RWPE2 (cell line): ENCODE measurements around the gene PAX9.

Source experiments
- ATAC-seq: fragments of 200-7000 bp; cut with Tn5 transposase; 3 replicates; pipeline ENCODE4 v1.9.1; 2021; ENCODE audit warnings: low read depth
- DNase-seq: peaks from one replicate; pipeline ENCODE4 v3.0.0-alpha.2; 2020; ENCODE audit warnings: low spot score
- H3K27ac ChIP-seq: fragments of 450-650 bp; 2 replicates; pipeline ENCODE4 v1.5.1; 2017; ENCODE audit warnings: mild to moderate bottlenecking; ENCODE audit not compliant: poor library complexity, severe bottlenecking
- H3K27me3 ChIP-seq: fragments of 250-450 bp; sonication (Bioruptor Pico); 2 replicates; pipeline ENCODE4 v1.5.1; 2021; ENCODE audit warnings: mild to moderate bottlenecking, moderate library complexity; ENCODE audit not compliant: insufficient read depth, poor library complexity, severe bottlenecking
- H3K36me3 ChIP-seq: fragments of 250-450 bp; sonication (Bioruptor Pico); 2 replicates; pipeline ENCODE4 v1.5.1; 2020; ENCODE audit warnings: low read depth, mild to moderate bottlenecking, moderate library complexity
- H3K4me1 ChIP-seq: fragments of 250-450 bp; sonication (Bioruptor Pico); 2 replicates; pipeline ENCODE4 v1.5.1; 2021; ENCODE audit warnings: mild to moderate bottlenecking, moderate library complexity; ENCODE audit not compliant: insufficient read depth, poor library complexity, severe bottlenecking
- H3K4me3 ChIP-seq: fragments of 250-450 bp; sonication (Bioruptor Pico); 2 replicates; pipeline ENCODE4 v1.5.1; 2021; ENCODE audit warnings: mild to moderate bottlenecking, moderate library complexity; ENCODE audit not compliant: severe bottlenecking
- H3K9me3 ChIP-seq: fragments of 250-450 bp; sonication (Bioruptor Pico); 2 replicates; pipeline ENCODE4 v1.5.1; 2021; ENCODE audit warnings: mild to moderate bottlenecking, moderate library complexity; ENCODE audit not compliant: severe bottlenecking
- CTCF ChIP-seq: fragments of 450-650 bp; IDR thresholded peaks from one replicate; pipeline ENCODE4 v1.5.1; 2017; ENCODE audit warnings: mild to moderate bottlenecking, moderate library complexity; ENCODE audit not compliant: poor library complexity, severe bottlenecking

PAX9 gene

GRCh38 chr14:36674659-36675058 is 13.0 kb downstream of the PAX9 start:
- ATAC-seq: no peak
- H3K36me3 ChIP-seq: peaks cover 35% of the 10 kb centered on the region
- no peak for TF ChIP-seq CTCF

GRCh38 chr14:36675581-36675980 is 13.9 kb downstream of the PAX9 start:
- Histone ChIP-seq H3K9me3 (no peaks in the 10 kb centered on the region), H3K4me1 (peaks cover 9% of the 10 kb centered on the region), H3K27ac (no peak overlapping the region), H3K27me3 (no peaks in the 10 kb centered on the region), H3K4me3 (no peak overlapping the region), H3K36me3 (peaks cover 26% of the 10 kb centered on the region)
- no peak for TF ChIP-seq CTCF
- DNase-seq (no peak), ATAC-seq (no peak)

More at GRCh38 chr14:36674659-36675058, 13.0 kb downstream of the PAX9 start:
- Histone ChIP-seq H3K4me3 (no peak overlapping the region), H3K27me3 (no peaks in the 10 kb centered on the region), H3K9me3 (no peaks in the 10 kb centered on the region), H3K4me1 (peaks cover 9% of the 10 kb centered on the region), H3K27ac (no peak overlapping the region)
- no peak for DNase-seq

- ATAC-seq: no peak
- Histone ChIP-seq H3K4me3 (no peak overlapping the region), H3K9me3 (no peaks in the 10 kb centered on the region), H3K4me1 (peaks cover 9% of the 10 kb centered on the region), H3K27me3 (no peaks in the 10 kb centered on the region), H3K36me3 (peaks cover 23% of the 10 kb centered on the region), H3K27ac (no peak overlapping the region)
- no peak for DNase-seq
- no peak for TF ChIP-seq CTCF
Measured at GRCh38 chr14:36676236-36676635, 14.6 kb downstream of the PAX9 start.

GRCh38 chr14:36682338-36682737 is 20.7 kb downstream of the PAX9 start:
- no peak overlapping the region for H3K27ac ChIP-seq
- TF ChIP-seq CTCF: no peak

GRCh38 chr14:36683083-36683724 is 21.5 kb downstream of the PAX9 start:
- ATAC-seq (no peak), DNase-seq (no peak)
- no peak overlapping the region for H3K4me3 ChIP-seq
- H3K27me3 ChIP-seq: no peaks in the 10 kb centered on the region
- H3K27ac ChIP-seq: no peak overlapping the region
- H3K9me3 ChIP-seq: no peaks in the 10 kb centered on the region
- H3K36me3 ChIP-seq: no peaks in the 10 kb centered on the region
- no peak for TF ChIP-seq CTCF
- no peaks in the 10 kb centered on the region for H3K4me1 ChIP-seq

More at GRCh38 chr14:36682338-36682737, 20.7 kb downstream of the PAX9 start:
- no peak overlapping the region for H3K4me3 ChIP-seq
- no peaks in the 10 kb centered on the region for H3K27me3 ChIP-seq
- DNase-seq (no peak), ATAC-seq (no peak)
- no peaks in the 10 kb centered on the region for H3K9me3 ChIP-seq
- H3K4me1 ChIP-seq: no peaks in the 10 kb centered on the region
- peaks cover 4% of the 10 kb centered on the region; the same call in 1 of the 2 replicates for H3K36me3 ChIP-seq
